NOMO-1 (cell line): ENCODE measurements around the gene IL18R1.

Source experiments
- DNase-seq, 2 experiments: peaks; one replicate each; lab custom pipeline; 2025; ENCODE audit not compliant: unreplicated experiment in 2 of 2; lab: John Stamatoyannopoulos, UW

The IL18R1 gene

GRCh38 chr2:102427249-102427648 is 71.7 kb downstream of the IL18R1 start:
- no peak for DNase-seq

GRCh38 chr2:102428573-102428972 is 73.0 kb downstream of the IL18R1 start:
- no peak for DNase-seq

- DNase-seq = no peak
Observed at GRCh38 chr2:102432386-102432785, 76.8 kb downstream of the IL18R1 start.

DNA sequence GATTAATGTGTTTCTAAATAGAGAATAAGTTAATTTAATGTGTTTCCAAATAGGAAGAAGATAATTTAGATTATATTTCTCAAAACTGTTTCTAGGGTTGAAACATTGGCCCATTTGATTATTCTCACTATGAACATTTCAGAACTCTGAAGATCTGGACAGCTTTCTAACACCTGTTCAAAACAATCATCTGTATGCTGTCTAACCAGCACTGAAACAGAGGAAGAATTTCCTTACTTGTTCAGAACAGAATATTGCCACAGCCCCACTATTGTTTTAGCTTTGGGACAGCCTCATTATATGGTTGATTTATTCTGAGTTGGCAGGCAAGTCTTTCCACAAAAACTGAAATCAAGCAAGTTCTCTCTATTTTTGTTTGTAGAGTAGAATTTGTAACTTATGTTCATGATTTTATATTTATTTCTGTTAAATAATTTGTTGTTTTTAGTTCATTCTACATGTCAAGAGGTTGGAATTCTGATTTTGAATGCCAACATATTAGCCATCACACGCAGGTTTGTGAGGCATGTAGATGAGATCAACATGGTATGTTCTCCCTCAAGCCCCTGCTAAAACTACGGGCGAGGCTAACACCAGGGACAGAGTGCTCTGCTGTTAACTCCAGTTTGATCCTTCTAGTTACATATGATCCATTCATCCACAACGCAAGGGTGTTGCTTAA is 78.5 kb downstream of the IL18R1 start:
- DNase-seq = no peak

DNA sequence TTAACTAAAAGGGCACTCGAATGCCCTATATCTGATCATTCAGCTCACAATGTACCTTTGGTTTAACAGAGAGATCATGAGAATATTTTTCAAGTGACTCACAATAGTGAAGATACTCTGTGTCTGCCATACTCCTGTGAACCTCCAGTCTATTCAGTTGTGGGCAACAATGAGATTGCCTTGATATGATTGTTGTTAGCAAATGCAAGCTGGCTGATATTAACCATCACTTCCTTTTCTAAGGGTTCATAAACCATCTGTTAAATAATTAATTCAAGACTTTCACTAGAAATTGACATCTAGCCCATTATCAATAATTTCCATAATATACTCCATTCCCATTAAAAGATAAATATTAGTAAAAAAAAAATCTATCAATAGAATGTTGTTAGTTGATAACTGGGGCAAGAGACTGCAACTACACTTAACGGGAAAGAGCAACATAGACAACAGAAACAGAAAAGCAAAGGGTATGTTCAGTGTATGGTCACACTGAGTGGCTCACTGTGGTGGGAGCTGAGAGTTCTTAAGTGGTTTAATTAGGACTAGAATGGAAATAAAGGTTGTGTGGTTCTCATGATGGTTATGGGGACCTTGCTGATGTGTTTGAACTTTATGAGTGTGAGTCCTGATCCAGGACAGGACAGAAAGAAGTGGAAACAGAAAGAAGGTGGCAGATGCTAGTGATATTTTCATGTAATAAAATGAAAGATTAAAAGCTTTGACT is 79.2 kb downstream of the IL18R1 start:
- DNase-seq = no peak

- DNase-seq = no peak
Observed at GRCh38 chr2:102435741-102436140, 80.1 kb downstream of the IL18R1 start.

DNA sequence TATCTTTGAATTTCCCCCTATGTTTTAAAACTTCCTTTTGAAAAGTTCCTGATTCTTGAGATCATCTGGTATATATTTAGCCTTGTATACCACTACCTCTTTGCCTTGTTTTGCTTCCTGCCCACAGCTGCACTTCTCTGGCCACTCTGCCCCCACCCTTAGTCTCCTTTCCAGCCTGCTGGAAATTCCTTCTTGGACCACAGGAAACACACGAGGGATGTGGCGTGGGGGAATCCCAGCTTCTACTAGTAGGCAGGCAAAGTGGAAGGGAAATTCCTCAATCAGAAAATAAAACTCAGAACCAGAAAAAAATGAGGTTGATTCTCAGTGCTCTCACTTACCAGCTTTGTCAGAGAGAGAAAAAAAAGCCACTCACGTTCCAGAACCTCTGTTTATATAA is 80.7 kb downstream of the IL18R1 start:
- DNase-seq = peak in 1 of 2 experiments; percentile 25

- no peak for DNase-seq
Observed at GRCh38 chr2:102437122-102437521, 81.5 kb downstream of the IL18R1 start.

DNA sequence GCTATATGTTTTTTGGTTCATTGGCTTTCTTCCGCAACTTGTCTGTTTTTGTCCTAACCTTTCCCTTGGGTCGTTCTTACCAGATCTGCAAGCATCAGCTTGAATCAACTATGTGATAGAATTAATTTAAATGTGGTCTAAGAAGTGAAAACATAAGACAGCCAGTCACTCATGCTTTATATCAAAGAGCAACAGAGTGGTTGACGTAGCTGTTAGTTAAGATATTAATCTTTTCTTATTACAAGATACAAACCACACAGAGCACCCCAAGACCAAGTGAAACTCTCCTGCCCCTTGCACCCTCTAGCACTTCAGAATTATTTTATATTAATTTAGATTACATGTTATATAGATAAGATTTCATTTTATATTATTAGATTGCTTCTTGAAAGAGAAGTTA is 82.5 kb downstream of the IL18R1 start:
- no peak for DNase-seq

- DNase-seq = no peak
Observed at GRCh38 chr2:102438578-102438977, 83.0 kb downstream of the IL18R1 start.

GRCh38 chr2:102439065-102439695 is 83.6 kb downstream of the IL18R1 start:
- no peak for DNase-seq

DNA sequence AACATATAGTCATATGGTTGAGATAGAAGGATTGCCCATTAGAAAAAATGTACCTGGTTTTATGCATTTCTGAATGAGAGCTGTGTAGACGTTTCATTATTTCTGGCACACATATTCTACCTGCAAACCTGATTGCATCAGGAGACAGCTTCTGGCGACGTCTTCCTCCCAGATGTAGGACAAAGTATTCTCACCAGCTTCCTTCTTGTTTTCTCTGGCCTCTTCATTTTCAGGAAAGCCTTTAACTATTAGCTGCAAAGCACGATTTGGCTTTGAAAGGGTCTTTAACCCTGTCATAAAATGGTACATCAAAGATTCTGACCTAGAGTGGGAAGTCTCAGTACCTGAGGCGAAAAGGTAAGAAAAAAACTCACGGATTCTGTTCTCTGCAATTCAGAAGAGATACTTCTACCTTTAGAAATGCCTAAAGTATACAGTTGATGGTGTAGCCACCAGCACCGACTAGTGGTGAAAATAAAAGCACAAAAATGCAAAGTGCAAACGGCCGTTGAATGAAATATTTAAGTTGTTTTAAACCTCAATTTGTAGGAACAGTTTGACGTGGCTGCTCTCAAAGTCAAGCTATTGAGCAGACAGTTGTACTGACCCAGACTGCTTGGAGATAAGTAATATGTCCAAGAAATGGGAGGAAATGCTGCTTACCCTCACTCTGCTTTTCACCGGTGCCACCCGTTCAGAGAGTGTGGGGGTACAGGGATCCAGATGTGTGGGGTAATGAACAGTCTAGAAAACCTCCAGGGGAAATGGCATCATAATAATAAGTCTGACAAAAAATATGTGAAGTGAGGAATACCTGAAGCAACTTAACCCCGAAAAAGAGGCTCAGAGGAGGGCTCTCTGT is 87.6 kb downstream of the IL18R1 start:
- DNase-seq = peak; percentile 28 to 59

DNA sequence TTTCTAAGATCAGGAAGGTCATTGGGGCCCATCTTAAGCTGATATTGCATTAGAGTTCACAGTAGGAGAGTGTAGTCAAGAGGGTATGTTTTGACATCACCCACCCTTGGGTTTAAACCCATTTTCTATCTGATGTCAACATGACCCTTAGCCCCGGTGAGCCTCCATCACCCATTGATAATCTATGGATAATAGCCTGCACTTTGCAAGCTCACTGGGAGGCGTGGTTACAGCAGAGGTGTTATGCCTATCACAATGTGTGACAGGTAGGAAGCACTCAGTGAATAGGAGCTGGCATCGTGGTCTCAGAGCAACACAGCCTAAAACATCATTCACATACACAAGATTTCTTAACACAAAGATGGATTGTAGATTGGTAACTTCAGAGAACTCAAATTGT is 88.6 kb downstream of the IL18R1 start:
- DNase-seq = no peak

GRCh38 chr2:102446936-102447335 is 91.3 kb downstream of the IL18R1 start:
- DNase-seq = no peak
